ENCODE data around the gene TP53BP2.

DNA sequence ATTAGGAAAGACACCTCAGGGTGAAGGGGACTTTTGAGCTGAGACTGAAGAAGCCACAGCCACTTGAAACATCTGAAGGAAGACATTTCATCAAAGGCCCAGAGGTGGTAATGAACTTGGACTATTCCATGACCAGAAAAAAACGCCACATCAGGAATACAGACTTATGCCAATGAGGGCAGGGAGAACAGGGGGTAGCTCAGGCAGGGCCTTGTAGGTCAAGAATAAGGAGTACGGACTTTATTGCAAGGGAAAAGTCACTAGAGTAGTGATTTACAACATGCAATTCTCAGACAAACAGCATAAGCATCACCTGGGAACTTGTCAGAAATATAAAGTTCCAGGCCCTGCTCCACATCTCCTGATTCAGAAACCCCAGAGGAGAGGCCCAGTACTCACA, 11.8 kb downstream of the TP53BP2 start:
- TF ChIP-seq EZH2 (IDR thresholded peaks at IDR 0.05; ENCODE audit: borderline replicate concordance, insufficient read depth, low read length, poor library complexity, severe bottlenecking), result no peak
- TF ChIP-seq, protein P1, sequence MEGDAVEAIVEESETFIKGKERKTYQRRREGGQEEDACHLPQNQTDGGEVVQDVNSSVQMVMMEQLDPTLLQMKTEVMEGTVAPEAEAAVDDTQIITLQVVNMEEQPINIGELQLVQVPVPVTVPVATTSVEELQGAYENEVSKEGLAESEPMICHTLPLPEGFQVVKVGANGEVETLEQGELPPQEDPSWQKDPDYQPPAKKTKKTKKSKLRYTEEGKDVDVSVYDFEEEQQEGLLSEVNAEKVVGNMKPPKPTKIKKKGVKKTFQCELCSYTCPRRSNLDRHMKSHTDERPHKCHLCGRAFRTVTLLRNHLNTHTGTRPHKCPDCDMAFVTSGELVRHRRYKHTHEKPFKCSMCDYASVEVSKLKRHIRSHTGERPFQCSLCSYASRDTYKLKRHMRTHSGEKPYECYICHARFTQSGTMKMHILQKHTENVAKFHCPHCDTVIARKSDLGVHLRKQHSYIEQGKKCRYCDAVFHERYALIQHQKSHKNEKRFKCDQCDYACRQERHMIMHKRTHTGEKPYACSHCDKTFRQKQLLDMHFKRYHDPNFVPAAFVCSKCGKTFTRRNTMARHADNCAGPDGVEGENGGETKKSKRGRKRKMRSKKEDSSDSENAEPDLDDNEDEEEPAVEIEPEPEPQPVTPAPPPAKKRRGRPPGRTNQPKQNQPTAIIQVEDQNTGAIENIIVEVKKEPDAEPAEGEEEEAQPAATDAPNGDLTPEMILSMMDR (IDR thresholded peaks at IDR 0.05; ENCODE audit: poor library complexity, severe bottlenecking), result no peak
- TF ChIP-seq MXI1 (conservative IDR thresholded peaks at IDR 0.05; ENCODE audit: poor library complexity, severe bottlenecking), result no peak
- TF ChIP-seq POLR2AphosphoS5 (IDR thresholded peaks at IDR 0.05), result no peak
- TF ChIP-seq RAD21 (conservative IDR thresholded peaks at IDR 0.05), result no peak

Data from neural cell (in vitro differentiated cells).